Measurements from ENCODE around the gene VEGFA. TPM values are rescaled to one million over a fixed set of nuclear protein-coding genes. Genes with fewer than 3 reads are reported as not detected.

Gene VEGFA
- total RNA-seq, 4 donors from 2014 or later, result 39.2 to 58.5 (median 45.0) TPM

DNA sequence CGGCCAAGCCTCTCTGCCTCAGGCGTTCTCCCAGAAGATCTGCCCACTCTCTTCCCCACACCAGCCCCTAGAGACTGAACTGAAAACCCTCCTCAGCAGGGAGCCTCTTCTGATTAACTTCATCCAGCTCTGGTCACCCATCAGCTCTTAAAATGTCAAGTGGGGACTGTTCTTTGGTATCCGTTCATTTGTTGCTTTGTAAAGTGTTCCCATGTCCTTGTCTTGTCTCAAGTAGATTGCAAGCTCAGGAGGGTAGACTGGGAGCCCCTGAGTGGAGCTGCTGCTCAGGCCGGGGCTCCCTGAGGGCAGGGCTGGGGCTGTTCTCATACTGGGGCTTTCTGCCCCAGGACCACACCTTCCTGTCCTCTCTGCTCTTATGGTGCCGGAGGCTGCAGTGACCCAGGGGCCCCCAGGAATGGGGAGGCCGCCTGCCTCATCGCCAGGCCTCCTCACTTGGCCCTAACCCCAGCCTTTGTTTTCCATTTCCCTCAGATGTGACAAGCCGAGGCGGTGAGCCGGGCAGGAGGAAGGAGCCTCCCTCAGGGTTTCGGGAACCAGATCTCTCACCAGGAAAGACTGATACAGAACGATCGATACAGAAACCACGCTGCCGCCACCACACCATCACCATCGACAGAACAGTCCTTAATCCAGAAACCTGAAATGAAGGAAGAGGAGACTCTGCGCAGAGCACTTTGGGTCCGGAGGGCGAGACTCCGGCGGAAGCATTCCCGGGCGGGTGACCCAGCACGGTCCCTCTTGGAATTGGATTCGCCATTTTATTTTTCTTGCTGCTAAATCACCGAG, 14.2 kb downstream of the VEGFA start:
- peaks cover 20 to 74% (median 65%) of the 10 kb centered on the region in 4 donors for H3K36me3 ChIP-seq

DNA sequence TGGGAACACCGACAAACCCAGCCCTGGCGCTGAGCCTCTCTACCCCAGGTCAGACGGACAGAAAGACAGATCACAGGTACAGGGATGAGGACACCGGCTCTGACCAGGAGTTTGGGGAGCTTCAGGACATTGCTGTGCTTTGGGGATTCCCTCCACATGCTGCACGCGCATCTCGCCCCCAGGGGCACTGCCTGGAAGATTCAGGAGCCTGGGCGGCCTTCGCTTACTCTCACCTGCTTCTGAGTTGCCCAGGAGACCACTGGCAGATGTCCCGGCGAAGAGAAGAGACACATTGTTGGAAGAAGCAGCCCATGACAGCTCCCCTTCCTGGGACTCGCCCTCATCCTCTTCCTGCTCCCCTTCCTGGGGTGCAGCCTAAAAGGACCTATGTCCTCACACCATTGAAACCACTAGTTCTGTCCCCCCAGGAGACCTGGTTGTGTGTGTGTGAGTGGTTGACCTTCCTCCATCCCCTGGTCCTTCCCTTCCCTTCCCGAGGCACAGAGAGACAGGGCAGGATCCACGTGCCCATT, 15.3 kb downstream of the VEGFA start:
- no peak overlapping the region for H3K27ac ChIP-seq (replicated peaks in 1 of 4)
- intact Hi-C loops (cut with DNase I), result no loop called here
- no peak overlapping the region for H3K4me3 ChIP-seq
- H3K27me3 ChIP-seq, result no peaks in the 10 kb centered on the region
- TF ChIP-seq POLR2AphosphoS5 (IDR thresholded peaks at IDR 0.05) (no peak), EP300 (IDR thresholded peaks at IDR 0.05) (no peak), POLR2A (IDR thresholded peaks at IDR 0.05; ENCODE audit: low read depth) (no peak)
- TF ChIP-seq, protein P1, sequence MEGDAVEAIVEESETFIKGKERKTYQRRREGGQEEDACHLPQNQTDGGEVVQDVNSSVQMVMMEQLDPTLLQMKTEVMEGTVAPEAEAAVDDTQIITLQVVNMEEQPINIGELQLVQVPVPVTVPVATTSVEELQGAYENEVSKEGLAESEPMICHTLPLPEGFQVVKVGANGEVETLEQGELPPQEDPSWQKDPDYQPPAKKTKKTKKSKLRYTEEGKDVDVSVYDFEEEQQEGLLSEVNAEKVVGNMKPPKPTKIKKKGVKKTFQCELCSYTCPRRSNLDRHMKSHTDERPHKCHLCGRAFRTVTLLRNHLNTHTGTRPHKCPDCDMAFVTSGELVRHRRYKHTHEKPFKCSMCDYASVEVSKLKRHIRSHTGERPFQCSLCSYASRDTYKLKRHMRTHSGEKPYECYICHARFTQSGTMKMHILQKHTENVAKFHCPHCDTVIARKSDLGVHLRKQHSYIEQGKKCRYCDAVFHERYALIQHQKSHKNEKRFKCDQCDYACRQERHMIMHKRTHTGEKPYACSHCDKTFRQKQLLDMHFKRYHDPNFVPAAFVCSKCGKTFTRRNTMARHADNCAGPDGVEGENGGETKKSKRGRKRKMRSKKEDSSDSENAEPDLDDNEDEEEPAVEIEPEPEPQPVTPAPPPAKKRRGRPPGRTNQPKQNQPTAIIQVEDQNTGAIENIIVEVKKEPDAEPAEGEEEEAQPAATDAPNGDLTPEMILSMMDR (IDR thresholded peaks at IDR 0.05), result no peak
- WGBS, result 88% methylated on average over 10 of the region's 14 CpGs
- H3K4me1 ChIP-seq, result peaks cover 3 to 4% (median 3%) of the 10 kb centered on the region in 4 donors
- peaks cover 14 to 64% (median 57%) of the 10 kb centered on the region in 4 donors for H3K36me3 ChIP-seq
- H3K9me3 ChIP-seq, result no peaks in the 10 kb centered on the region
- no peak for DNase-seq (ENCODE audit: extremely low spot score)

More for the DNA sequence above, 14.2 kb downstream of the VEGFA start:
- no peak for DNase-seq (ENCODE audit: extremely low spot score)
- no peak for TF ChIP-seq POLR2A (IDR thresholded peaks at IDR 0.05; ENCODE audit: low read depth)
- TF ChIP-seq, protein P1 (IDR thresholded peaks at IDR 0.05), result no peak
- no peak for TF ChIP-seq EP300 (IDR thresholded peaks at IDR 0.05)
- no peak for TF ChIP-seq POLR2AphosphoS5 (IDR thresholded peaks at IDR 0.05)
- 86% methylated on average over 25 of the region's 26 CpGs for WGBS
- Histone ChIP-seq H3K9me3 (no peaks in the 10 kb centered on the region), H3K27ac (replicated peaks in 1 of 4) (no peak overlapping the region), H3K4me3 (no peak overlapping the region), H3K4me1 (peaks cover 12 to 15% (median 13%) of the 10 kb centered on the region in 4 donors), H3K27me3 (no peaks in the 10 kb centered on the region)
- intact Hi-C loops (cut with DNase I), result no loop called here

DNA sequence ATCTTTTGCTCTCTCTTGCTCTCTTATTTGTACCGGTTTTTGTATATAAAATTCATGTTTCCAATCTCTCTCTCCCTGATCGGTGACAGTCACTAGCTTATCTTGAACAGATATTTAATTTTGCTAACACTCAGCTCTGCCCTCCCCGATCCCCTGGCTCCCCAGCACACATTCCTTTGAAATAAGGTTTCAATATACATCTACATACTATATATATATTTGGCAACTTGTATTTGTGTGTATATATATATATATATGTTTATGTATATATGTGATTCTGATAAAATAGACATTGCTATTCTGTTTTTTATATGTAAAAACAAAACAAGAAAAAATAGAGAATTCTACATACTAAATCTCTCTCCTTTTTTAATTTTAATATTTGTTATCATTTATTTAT, 15.9 kb downstream of the VEGFA start:
- no peak for TF ChIP-seq POLR2A (IDR thresholded peaks at IDR 0.05; ENCODE audit: low read depth)
- TF ChIP-seq POLR2AphosphoS5 (IDR thresholded peaks at IDR 0.05), result no peak
- TF ChIP-seq EP300 (IDR thresholded peaks at IDR 0.05), result no peak
- TF ChIP-seq, protein P1 (IDR thresholded peaks at IDR 0.05), result no peak
- no peak overlapping the region for H3K4me3 ChIP-seq
- no peaks in the 10 kb centered on the region for H3K9me3 ChIP-seq
- H3K27ac ChIP-seq (replicated peaks in 1 of 4), result no peak overlapping the region
- H3K4me1 ChIP-seq, result peaks cover 0 to 4% (median 0%) of the 10 kb centered on the region in 4 donors
- intact Hi-C loops (cut with DNase I), result no loop called here
- H3K36me3 ChIP-seq, result peaks cover 14 to 58% (median 51%) of the 10 kb centered on the region in 4 donors
- no peak for DNase-seq (ENCODE audit: extremely low spot score)
- 91% methylated on average over 3 of the region's 3 CpGs for WGBS
- no peaks in the 10 kb centered on the region for H3K27me3 ChIP-seq

DNA sequence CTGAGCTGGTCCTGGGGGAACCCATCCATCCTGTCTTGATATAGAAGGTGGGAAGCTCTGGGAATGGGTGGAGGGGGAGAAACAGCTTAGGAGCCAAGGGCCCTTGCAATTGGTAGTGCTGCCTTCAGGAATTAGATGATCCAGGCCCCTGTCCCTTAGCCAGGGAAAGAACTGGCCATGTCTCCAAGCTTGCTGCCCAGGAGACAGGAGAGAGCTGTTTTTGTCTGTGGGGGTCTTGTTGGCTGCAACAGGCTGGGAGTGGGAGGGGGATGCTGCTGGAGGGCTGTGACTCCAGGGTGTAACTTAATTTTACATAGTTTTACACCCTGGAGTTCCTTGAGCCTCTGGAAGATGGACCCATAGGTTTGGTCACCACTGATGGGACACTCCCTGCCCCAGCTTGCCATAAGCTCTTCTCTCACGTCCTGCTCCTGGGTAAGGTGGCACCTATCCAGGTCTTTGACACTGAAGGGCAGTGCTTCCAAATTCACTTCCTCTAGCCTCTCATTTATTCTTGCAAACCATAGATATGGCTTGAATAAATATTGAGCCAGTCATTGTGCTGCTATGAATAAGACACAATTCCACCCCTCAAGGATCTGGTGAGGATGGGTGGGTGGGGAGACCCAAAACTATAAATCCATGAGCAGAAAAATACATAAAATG, 16.8 kb downstream of the VEGFA start:
- H3K36me3 ChIP-seq, result peaks cover 14 to 49% (median 42%) of the 10 kb centered on the region in 4 donors
- H3K4me1 ChIP-seq, result peaks cover 0 to 4% (median 0%) of the 10 kb centered on the region in 4 donors
- intact Hi-C loops (cut with DNase I), result no loop called here
- WGBS, result 40% methylated on average over 1 of the region's 1 CpG
- no peak for DNase-seq (ENCODE audit: extremely low spot score)
- no peaks in the 10 kb centered on the region for H3K9me3 ChIP-seq
- no peak overlapping the region for H3K27ac ChIP-seq (replicated peaks in 1 of 4)
- H3K4me3 ChIP-seq, result no peak overlapping the region
- TF ChIP-seq, protein P1 (IDR thresholded peaks at IDR 0.05), result no peak
- TF ChIP-seq EP300 (IDR thresholded peaks at IDR 0.05), result no peak
- no peak for TF ChIP-seq POLR2A (IDR thresholded peaks at IDR 0.05; ENCODE audit: low read depth)
- no peak for TF ChIP-seq POLR2AphosphoS5 (IDR thresholded peaks at IDR 0.05)
- no peaks in the 10 kb centered on the region for H3K27me3 ChIP-seq
